ENCODE results near the gene AGFG1. TPM values are rescaled to one million over a fixed set of nuclear protein-coding genes. Genes with fewer than 3 reads are reported as not detected.

AGFG1 gene
- total RNA-seq, 1 experiment from 2014 or later, result 126 TPM

- DNase-seq, result no peak
- no peaks in the 10 kb centered on the region for H3K27me3 Mint-ChIP-seq (ENCODE audit: unreplicated experiment)
- CTCF ChIA-PET, result no interaction called here
- peaks cover 50% of the 10 kb centered on the region for H3K4me1 Mint-ChIP-seq (ENCODE audit: low read depth, unreplicated experiment)
- intact Hi-C loops (cut with micrococcal nuclease; ENCODE audit: unreplicated experiment), result loop anchor here (2.0 kb wide), 1 partner anchor 55 kb away; no protein-coding TSS in a partner anchor
- H3K27ac Mint-ChIP-seq (ENCODE audit: unreplicated experiment), result no peak overlapping the region
- no TSS peak for BruUV-seq (replicated peaks)
- peaks cover 4% of the 10 kb centered on the region for H3K36me3 Mint-ChIP-seq (ENCODE audit: insufficient read depth, unreplicated experiment)
- H3K4me3 Mint-ChIP-seq (ENCODE audit: low read depth, unreplicated experiment), result no peak overlapping the region
- no peaks in the 10 kb centered on the region for H3K9me3 Mint-ChIP-seq (ENCODE audit: low read depth, unreplicated experiment)
- no peak for TF ChIP-seq CTCF (IDR thresholded peaks at IDR 0.05; ENCODE audit: unreplicated experiment)
Measured at GRCh38 chr2:227461811-227462461, 10.0 kb upstream of the AGFG1 start.

DNA sequence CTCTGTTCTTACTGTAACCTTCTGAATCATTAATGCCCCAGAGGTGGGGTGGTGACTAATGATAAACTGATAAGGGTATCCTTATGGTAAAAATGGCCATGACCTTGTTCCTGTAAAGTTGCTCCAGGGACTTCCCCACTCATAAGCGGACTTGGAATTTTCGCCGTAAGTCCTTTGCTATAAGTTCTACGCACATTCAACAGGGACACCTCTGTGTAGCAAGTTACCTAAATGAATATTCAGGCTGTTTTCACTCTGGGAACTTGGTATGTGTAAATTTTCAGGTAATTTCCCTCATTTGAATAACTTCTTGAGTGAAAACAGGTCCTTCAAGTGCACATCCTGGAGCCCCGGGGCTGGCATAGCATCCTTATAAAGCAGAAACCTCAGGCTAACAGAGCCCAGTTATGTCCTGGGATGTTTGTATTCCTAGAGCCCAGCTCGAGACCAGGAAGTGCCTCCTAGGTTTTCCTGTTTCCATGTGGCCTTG lies 9.4 kb upstream of the AGFG1 start:
- Mint-ChIP-seq H3K27me3 (ENCODE audit: unreplicated experiment) (no peaks in the 10 kb centered on the region), H3K27ac (ENCODE audit: unreplicated experiment) (no peak overlapping the region), H3K4me1 (ENCODE audit: low read depth, unreplicated experiment) (peaks cover 55% of the 10 kb centered on the region), H3K9me3 (ENCODE audit: low read depth, unreplicated experiment) (no peaks in the 10 kb centered on the region), H3K4me3 (ENCODE audit: low read depth, unreplicated experiment) (no peak overlapping the region), H3K36me3 (ENCODE audit: insufficient read depth, unreplicated experiment) (peaks cover 5% of the 10 kb centered on the region)
- TF ChIP-seq CTCF (IDR thresholded peaks at IDR 0.05; ENCODE audit: unreplicated experiment), result no peak
- peak; percentile 47 for DNase-seq
- CTCF ChIA-PET, result no interaction called here
- intact Hi-C loops (cut with micrococcal nuclease; ENCODE audit: unreplicated experiment), result loop anchor here (2.0 kb wide), 1 partner anchor 56 kb away; no protein-coding TSS in a partner anchor
- BruUV-seq (replicated peaks), result no TSS peak

GRCh38 chr2:227462972-227463931 lies 8.7 kb upstream of the AGFG1 start:
- no peaks in the 10 kb centered on the region for H3K9me3 Mint-ChIP-seq (ENCODE audit: low read depth, unreplicated experiment)
- H3K27me3 Mint-ChIP-seq (ENCODE audit: unreplicated experiment), result no peaks in the 10 kb centered on the region
- BruUV-seq (replicated peaks), result no TSS peak
- no peak for TF ChIP-seq CTCF (IDR thresholded peaks at IDR 0.05; ENCODE audit: unreplicated experiment)
- H3K4me3 Mint-ChIP-seq (ENCODE audit: low read depth, unreplicated experiment), result no peak overlapping the region
- CTCF ChIA-PET, result no interaction called here
- intact Hi-C loops (cut with micrococcal nuclease; ENCODE audit: unreplicated experiment), result loop anchor here (2.0 kb wide), 1 partner anchor 56 kb away; no protein-coding TSS in a partner anchor
- peaks cover 62% of the 10 kb centered on the region for H3K4me1 Mint-ChIP-seq (ENCODE audit: low read depth, unreplicated experiment)
- no peak for DNase-seq
- no peak overlapping the region for H3K27ac Mint-ChIP-seq (ENCODE audit: unreplicated experiment)
- H3K36me3 Mint-ChIP-seq (ENCODE audit: insufficient read depth, unreplicated experiment), result peaks cover 5% of the 10 kb centered on the region

DNA sequence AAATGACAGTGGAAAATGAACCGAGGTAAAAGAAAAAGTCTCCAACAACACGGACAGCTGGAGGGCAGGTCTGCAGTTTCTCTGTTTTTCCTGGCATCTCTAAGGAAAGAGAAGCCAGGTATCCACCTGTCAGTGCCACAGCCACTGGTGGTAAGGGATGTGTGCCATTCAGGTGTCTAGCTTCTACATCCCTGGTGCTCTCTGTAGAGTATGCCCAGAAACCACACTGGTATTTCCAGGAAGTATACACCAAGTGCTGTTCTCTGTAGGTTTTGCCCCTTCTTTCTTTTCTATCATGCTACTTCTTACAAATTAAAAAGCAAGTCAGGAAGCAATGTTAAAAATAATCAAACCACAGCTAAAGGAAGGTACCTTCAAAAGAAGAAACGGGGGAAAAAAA lies 7.6 kb upstream of the AGFG1 start:
- peaks cover 5% of the 10 kb centered on the region for H3K36me3 Mint-ChIP-seq (ENCODE audit: insufficient read depth, unreplicated experiment)
- H3K4me1 Mint-ChIP-seq (ENCODE audit: low read depth, unreplicated experiment), result peaks cover 62% of the 10 kb centered on the region
- no peak overlapping the region for H3K4me3 Mint-ChIP-seq (ENCODE audit: low read depth, unreplicated experiment)
- TF ChIP-seq CTCF (IDR thresholded peaks at IDR 0.05; ENCODE audit: unreplicated experiment), result no peak
- no peaks in the 10 kb centered on the region for H3K9me3 Mint-ChIP-seq (ENCODE audit: low read depth, unreplicated experiment)
- intact Hi-C loops (cut with micrococcal nuclease; ENCODE audit: unreplicated experiment), result no loop called here
- H3K27me3 Mint-ChIP-seq (ENCODE audit: unreplicated experiment), result no peaks in the 10 kb centered on the region
- BruUV-seq (replicated peaks), result no TSS peak
- CTCF ChIA-PET, result interaction anchor here (1.3 kb wide), 1 partner anchor 13 kb away, joined by 4 read pairs; no protein-coding TSS in a partner anchor
- DNase-seq, result no peak
- H3K27ac Mint-ChIP-seq (ENCODE audit: unreplicated experiment), result no peak overlapping the region

Measured in Calu3 (cell line).